ENCODE results near the gene OTOGL.

The OTOGL gene

GRCh38 chr12:80187660-80188090 is 88.3 kb downstream of the OTOGL start:
- no peak; the same call in 2 of the 3 replicates for ATAC-seq
- TF ChIP-seq, protein P1, sequence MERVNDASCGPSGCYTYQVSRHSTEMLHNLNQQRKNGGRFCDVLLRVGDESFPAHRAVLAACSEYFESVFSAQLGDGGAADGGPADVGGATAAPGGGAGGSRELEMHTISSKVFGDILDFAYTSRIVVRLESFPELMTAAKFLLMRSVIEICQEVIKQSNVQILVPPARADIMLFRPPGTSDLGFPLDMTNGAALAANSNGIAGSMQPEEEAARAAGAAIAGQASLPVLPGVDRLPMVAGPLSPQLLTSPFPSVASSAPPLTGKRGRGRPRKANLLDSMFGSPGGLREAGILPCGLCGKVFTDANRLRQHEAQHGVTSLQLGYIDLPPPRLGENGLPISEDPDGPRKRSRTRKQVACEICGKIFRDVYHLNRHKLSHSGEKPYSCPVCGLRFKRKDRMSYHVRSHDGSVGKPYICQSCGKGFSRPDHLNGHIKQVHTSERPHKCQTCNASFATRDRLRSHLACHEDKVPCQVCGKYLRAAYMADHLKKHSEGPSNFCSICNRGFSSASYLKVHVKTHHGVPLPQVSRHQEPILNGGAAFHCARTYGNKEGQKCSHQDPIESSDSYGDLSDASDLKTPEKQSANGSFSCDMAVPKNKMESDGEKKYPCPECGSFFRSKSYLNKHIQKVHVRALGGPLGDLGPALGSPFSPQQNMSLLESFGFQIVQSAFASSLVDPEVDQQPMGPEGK (CRISPR knock-in tag; IDR thresholded peaks at IDR 0.05; ENCODE audit: borderline replicate concordance), result no peak
- TF ChIP-seq GLIS3 (CRISPR knock-in tag; IDR thresholded peaks at IDR 0.05) (no peak), RARB (CRISPR knock-in tag; IDR thresholded peaks at IDR 0.05) (no peak), TCF4 (CRISPR knock-in tag; IDR thresholded peaks at IDR 0.05; ENCODE audit: borderline replicate concordance) (no peak), OSR1 (CRISPR knock-in tag; IDR thresholded peaks at IDR 0.05) (no peak), CSRNP3 (CRISPR knock-in tag; IDR thresholded peaks at IDR 0.05) (no peak), ARNTL (CRISPR knock-in tag; IDR thresholded peaks at IDR 0.05; ENCODE audit: borderline replicate concordance, low read depth) (no peak), CREB5 (CRISPR knock-in tag; IDR thresholded peaks at IDR 0.05; ENCODE audit: low read depth) (no peak), ZNF565 (CRISPR knock-in tag; conservative IDR thresholded peaks at IDR 0.05; ENCODE audit: low read depth) (no peak), ZNF8 (CRISPR knock-in tag; IDR thresholded peaks at IDR 0.05) (no peak), ZFP3 (CRISPR knock-in tag; IDR thresholded peaks at IDR 0.05) (no peak), PPARA (CRISPR knock-in tag; IDR thresholded peaks at IDR 0.05; ENCODE audit: borderline replicate concordance) (no peak), SNAI2 (CRISPR knock-in tag; IDR thresholded peaks at IDR 0.05) (no peak), CSDC2 (CRISPR knock-in tag; IDR thresholded peaks at IDR 0.05) (no peak), BACH2 (CRISPR knock-in tag; IDR thresholded peaks at IDR 0.05; ENCODE audit: borderline replicate concordance) (no peak), ESRRG (CRISPR knock-in tag; IDR thresholded peaks at IDR 0.05) (no peak), ZC3H10 (CRISPR knock-in tag; IDR thresholded peaks at IDR 0.05) (no peak), POU6F1 (CRISPR knock-in tag; IDR thresholded peaks at IDR 0.05; ENCODE audit: borderline replicate concordance, low read depth) (no peak), ZFP30 (CRISPR knock-in tag; IDR thresholded peaks at IDR 0.05) (no peak)
- TF ChIP-seq, protein P2, sequence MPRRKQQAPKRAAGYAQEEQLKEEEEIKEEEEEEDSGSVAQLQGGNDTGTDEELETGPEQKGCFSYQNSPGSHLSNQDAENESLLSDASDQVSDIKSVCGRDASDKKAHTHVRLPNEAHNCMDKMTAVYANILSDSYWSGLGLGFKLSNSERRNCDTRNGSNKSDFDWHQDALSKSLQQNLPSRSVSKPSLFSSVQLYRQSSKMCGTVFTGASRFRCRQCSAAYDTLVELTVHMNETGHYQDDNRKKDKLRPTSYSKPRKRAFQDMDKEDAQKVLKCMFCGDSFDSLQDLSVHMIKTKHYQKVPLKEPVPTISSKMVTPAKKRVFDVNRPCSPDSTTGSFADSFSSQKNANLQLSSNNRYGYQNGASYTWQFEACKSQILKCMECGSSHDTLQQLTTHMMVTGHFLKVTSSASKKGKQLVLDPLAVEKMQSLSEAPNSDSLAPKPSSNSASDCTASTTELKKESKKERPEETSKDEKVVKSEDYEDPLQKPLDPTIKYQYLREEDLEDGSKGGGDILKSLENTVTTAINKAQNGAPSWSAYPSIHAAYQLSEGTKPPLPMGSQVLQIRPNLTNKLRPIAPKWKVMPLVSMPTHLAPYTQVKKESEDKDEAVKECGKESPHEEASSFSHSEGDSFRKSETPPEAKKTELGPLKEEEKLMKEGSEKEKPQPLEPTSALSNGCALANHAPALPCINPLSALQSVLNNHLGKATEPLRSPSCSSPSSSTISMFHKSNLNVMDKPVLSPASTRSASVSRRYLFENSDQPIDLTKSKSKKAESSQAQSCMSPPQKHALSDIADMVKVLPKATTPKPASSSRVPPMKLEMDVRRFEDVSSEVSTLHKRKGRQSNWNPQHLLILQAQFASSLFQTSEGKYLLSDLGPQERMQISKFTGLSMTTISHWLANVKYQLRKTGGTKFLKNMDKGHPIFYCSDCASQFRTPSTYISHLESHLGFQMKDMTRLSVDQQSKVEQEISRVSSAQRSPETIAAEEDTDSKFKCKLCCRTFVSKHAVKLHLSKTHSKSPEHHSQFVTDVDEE (CRISPR knock-in tag; IDR thresholded peaks at IDR 0.05), result no peak

- TF ChIP-seq SNAI2 (CRISPR knock-in tag; IDR thresholded peaks at IDR 0.05) (no peak), CSRNP3 (CRISPR knock-in tag; IDR thresholded peaks at IDR 0.05) (no peak), CSDC2 (CRISPR knock-in tag; IDR thresholded peaks at IDR 0.05) (no peak), ZFP3 (CRISPR knock-in tag; IDR thresholded peaks at IDR 0.05) (no peak), ISL1 (CRISPR knock-in tag; IDR thresholded peaks at IDR 0.05) (no peak), PPARA (CRISPR knock-in tag; IDR thresholded peaks at IDR 0.05; ENCODE audit: borderline replicate concordance) (no peak), ARNTL (CRISPR knock-in tag; IDR thresholded peaks at IDR 0.05; ENCODE audit: borderline replicate concordance, low read depth) (no peak)
- TF ChIP-seq, protein P1 (CRISPR knock-in tag; IDR thresholded peaks at IDR 0.05; ENCODE audit: borderline replicate concordance), result no peak
- TF ChIP-seq, protein P2 (CRISPR knock-in tag; IDR thresholded peaks at IDR 0.05), result no peak
- no peak for ATAC-seq
Observed at GRCh38 chr12:80188576-80188975, 89.2 kb downstream of the OTOGL start.
